Raji (cell line): ENCODE data around the gene DPYSL3.

ENCODE experiments used
- POLR2A ChIP-seq: IDR thresholded peaks from 2 replicates; pipeline ENCODE4 v1.6.1; 2011; ENCODE audit warnings: low read depth, low read length, control low read depth; ENCODE audit not compliant: insufficient read depth

DPYSL3 gene

DNA sequence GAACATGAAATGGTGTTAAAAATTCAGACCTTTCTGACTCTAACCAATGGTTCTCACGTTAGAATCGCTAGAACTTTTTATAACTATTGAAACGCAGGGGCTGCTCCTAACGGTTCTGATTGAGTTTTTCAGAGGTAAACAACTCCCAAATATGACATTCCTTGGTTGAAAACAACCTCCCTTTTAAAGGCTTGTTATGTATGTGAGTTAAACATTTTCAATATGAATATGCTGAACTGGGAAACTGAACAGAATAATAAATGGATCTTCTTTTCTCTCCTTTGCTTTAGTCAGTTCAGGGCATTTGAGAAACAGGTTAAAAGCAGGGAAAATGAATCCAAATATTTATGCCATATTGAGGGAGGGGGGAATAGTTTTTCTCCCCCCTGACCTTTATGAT is 13.2 kb upstream of the DPYSL3 start:
- TF ChIP-seq POLR2A: no peak

DNA sequence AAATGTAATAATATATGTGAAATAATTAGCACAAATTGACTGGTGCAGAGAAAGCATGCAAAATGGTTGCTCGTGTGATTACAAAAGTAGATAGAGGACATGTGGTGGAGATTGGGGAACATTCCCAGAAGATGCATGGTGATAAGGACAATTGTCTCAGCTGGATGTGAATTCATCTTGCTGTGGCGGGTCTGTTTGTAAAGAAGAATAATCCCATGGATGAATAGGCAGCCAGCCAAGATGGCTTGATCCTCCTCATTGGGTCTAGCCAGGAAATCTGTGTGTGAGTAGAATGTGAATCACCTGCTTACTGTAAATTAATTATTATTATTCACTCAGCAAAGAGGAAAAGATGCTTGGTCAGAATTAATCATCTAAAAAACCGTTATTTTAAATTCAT is 12.6 kb upstream of the DPYSL3 start:
- TF ChIP-seq POLR2A: no peak

DNA sequence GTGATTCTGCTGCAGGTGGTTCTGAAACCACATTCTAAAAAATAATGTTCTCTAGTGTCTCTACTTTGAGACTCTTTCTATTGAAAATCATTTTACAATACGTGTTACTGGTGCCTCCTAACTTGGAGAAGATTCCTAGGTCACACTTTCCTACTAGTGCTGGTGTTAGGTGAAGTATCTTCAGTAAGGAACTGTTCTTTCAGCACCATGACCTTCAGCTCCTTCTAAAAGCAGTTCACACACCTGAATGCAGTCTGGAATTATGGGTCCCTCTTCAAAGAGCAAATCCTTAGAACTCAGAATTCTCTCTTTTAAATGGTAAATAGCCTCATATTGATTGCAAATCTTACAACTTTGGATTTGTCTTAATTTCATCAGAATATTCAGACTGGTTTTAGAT is 10.6 kb upstream of the DPYSL3 start:
- no peak for TF ChIP-seq POLR2A

DNA sequence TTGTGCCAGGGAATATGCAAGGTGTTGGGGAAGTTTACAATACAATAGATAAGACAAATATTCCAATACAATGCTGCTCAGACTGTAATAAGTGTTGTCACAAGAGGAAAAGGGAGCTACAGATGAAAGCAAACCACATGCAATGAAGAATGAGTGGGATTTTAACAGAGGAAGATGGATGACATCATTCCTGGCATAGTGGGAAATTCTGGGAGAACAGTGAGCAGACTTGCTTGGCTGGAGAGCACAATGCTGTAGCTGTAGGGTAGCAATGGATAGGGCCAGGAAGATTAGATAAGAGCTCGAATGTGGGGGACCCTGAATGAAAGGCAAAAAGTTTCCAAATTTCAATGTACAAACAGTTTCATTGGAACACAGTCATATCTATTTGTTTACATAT is 9.5 kb upstream of the DPYSL3 start:
- no peak for TF ChIP-seq POLR2A

DNA sequence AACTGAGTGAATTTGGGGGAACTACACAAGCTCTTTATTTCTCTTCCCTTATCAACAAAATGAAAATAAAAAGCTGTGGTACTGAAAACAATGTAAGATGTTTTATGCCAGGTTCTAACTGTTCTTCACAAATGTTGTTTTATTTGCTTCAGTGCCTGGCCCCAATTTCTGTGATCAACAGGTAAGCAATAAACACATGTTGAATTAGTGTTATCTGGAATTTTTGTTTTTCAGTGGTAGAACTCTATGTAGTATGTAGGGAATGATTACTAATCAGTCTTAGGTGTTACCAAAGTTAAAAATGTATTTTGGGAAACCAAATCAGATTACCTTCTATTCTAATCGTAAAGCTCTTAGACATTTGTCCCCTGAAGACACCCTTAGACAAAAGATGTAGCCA is 7.5 kb upstream of the DPYSL3 start:
- TF ChIP-seq POLR2A: no peak

- no peak for TF ChIP-seq POLR2A
Observed at GRCh38 chr5:147515269-147515668, 5.4 kb upstream of the DPYSL3 start.

- no peak for TF ChIP-seq POLR2A
Observed at GRCh38 chr5:147512659-147513379, 3.0 kb upstream of the DPYSL3 start.

DNA sequence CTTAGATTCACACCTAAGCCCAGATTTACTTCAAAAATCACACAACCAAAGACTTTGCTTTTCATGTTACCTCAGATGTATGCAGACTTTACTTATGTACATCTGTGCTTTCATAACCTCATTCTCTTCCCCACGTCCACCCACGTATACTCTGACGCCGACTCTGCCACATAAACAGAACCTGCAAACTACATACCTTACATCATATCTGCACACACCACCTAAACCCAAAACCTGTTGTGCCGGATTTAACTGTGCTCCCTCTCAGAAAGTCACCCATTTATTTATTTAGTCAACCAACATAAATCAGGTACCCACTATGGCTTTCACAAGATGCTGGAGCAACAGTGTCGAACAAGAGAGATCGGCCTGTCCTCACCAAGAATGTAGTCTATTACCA is 1.0 kb upstream of the DPYSL3 start:
- TF ChIP-seq POLR2A: no peak

DNA sequence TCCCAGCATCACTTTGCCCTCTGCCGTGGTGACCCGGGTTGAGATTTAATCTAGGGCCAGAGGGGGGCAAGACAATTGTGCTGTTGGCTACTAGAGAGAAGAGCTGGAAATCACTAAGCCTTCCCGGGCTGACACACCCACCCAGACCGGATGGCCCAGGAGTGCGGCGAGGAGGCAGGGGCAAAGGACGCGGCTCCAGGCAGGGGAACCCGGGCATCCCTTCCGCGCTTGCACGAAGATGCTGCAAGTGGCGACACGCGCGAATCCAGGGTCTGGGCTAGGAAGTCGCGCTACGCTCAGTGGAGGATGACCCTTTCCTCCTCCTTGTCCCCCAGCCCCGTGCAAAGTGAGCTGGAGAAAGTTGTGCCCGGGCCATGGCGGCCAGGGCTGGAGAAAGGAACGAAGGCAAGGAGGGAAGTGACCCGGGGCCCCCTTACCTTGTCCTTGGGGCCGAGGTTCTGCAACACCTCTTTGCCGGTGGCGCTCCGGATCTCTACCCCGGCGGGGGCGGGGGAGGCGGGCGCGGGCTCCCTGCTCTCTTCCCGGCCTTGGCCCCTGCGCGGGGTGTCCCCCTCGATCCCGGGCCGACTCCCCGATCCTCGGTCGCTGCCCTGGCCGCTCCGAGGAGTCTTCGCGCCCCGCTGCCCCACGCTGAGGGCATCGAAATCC is 693 bp downstream of the DPYSL3 start:
- no peak for TF ChIP-seq POLR2A

- TF ChIP-seq POLR2A: no peak
Observed at GRCh38 chr5:147508711-147509040, 1.2 kb downstream of the DPYSL3 start.

DNA sequence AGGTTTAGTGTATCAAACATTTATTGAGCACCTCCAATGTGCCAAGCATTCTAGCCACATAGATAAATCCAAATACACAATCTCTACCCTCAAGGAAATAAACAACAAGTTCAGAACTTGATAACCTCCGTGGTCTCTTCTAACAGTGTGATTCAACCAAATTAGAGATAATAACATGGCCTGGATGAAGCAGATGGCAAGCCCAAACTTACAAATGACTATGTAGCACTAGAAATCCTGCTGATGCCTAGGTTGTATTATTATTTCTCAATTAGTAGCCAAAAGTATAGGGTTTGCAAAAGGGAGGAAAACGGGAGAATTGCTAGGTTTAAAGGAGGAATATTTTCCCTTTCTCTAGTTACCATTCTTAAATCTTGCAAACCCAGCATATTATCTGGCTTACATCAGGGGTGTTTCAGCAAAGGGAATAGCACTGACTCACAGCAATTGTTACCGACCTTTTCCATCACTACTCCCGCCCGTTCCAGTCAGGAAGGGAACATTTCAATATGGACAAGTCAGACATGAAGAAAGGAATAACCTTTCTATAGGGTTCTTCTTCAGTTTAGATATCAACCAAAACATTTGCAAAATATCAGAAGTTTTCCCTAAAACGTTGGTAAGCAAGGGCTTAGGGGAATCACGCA is 2.3 kb downstream of the DPYSL3 start:
- no peak for TF ChIP-seq POLR2A

DNA sequence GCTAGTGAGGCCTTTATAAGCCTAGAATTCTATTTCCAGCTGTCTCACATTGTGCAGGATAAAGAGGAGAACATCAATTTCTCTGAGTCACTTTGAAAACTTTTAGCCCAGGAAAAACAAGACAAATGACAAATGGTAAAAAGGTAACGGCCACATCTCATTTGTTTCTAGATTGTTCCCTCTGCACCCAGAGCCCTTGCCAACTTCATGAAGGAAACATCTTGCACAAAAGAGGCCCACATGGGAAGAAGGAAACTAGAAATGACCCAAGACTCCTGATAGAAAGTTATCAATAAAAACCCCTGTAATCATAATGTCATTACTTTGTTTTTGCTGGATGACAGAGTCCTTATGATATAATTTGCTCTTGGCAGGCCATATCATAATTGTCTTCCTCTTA is 5.3 kb downstream of the DPYSL3 start:
- no peak for TF ChIP-seq POLR2A

DNA sequence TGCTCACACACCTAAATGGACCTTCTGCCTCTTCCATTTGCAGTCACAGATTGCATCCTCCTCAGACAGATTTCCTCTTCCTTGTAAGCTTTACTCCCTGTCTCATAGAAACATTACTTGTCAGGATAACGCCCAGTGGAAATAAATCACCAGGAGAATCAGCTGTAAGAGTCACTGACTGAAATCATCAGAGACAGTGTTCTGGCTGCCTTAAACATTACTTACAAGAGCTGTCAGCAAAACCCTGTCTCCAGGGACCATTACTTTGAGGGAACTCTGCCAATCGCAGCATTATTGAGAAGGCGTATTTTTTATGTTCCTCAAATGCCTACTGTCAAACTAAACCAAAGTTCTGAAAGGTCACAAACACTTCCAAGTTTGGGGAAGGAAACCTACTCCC is 5.9 kb downstream of the DPYSL3 start:
- TF ChIP-seq POLR2A: no peak

- no peak for TF ChIP-seq POLR2A
Observed at GRCh38 chr5:147490989-147491388, 18.9 kb downstream of the DPYSL3 start.

DNA sequence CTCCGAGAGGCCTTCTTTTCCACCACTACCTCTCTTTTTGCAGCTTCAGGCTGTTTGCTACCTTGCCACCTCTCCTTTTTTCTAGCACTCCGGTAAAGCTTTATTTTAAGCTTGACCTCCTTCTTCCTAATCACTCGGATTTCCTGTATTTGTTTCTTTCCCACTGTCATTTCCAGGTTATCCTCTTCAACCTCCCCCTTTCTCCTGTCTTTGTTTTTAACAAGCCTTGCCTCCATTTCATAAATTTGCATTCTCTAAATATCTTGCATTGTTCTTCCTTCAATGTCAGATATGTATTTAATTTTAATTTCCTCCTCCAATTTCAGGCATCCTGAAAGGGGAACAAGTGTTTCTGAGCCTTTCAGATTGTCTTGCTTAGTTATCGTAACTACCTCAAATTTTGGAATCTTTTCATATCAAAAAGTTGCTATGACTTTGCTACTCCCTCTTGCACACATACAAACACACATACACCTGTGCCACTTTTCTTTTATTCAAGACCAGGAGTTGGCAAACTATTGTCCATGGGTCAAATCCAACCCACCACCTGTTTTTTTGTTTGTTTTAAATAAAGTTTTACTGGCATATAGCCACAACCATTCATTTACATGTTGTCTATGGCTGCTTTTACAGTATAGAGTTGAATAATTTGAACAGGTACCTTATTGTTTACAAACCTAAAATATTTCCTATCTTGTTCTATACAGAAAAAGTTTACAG is 22.7 kb downstream of the DPYSL3 start:
- no peak for TF ChIP-seq POLR2A

GRCh38 chr5:147485814-147486213 is 24.1 kb downstream of the DPYSL3 start:
- no peak for TF ChIP-seq POLR2A
